RWPE2 (cell line): ENCODE measurements around the gene LAMTOR4.

Experiments
- ATAC-seq: fragments of 200-7000 bp; cut with Tn5 transposase; 3 replicates; pipeline ENCODE4 v1.9.1; 2021; ENCODE audit warnings: low read depth
- DNase-seq: peaks from one replicate; pipeline ENCODE4 v3.0.0-alpha.2; 2020; ENCODE audit warnings: low spot score
- H3K27ac ChIP-seq: fragments of 450-650 bp; 2 replicates; pipeline ENCODE4 v1.5.1; 2017; ENCODE audit warnings: mild to moderate bottlenecking; ENCODE audit not compliant: poor library complexity, severe bottlenecking
- H3K27me3 ChIP-seq: fragments of 250-450 bp; sonication (Bioruptor Pico); 2 replicates; pipeline ENCODE4 v1.5.1; 2021; ENCODE audit warnings: mild to moderate bottlenecking, moderate library complexity; ENCODE audit not compliant: insufficient read depth, poor library complexity, severe bottlenecking
- H3K36me3 ChIP-seq: fragments of 250-450 bp; sonication (Bioruptor Pico); 2 replicates; pipeline ENCODE4 v1.5.1; 2020; ENCODE audit warnings: low read depth, mild to moderate bottlenecking, moderate library complexity
- H3K4me1 ChIP-seq: fragments of 250-450 bp; sonication (Bioruptor Pico); 2 replicates; pipeline ENCODE4 v1.5.1; 2021; ENCODE audit warnings: mild to moderate bottlenecking, moderate library complexity; ENCODE audit not compliant: insufficient read depth, poor library complexity, severe bottlenecking
- H3K4me3 ChIP-seq: fragments of 250-450 bp; sonication (Bioruptor Pico); 2 replicates; pipeline ENCODE4 v1.5.1; 2021; ENCODE audit warnings: mild to moderate bottlenecking, moderate library complexity; ENCODE audit not compliant: severe bottlenecking
- H3K9me3 ChIP-seq: fragments of 250-450 bp; sonication (Bioruptor Pico); 2 replicates; pipeline ENCODE4 v1.5.1; 2021; ENCODE audit warnings: mild to moderate bottlenecking, moderate library complexity; ENCODE audit not compliant: severe bottlenecking
- TF ChIP-seq, protein P1 (sequence below): fragments of 450-650 bp; IDR thresholded peaks from one replicate; pipeline ENCODE4 v1.5.1; 2017; ENCODE audit warnings: mild to moderate bottlenecking, moderate library complexity; ENCODE audit not compliant: poor library complexity, severe bottlenecking

The LAMTOR4 gene

DNA sequence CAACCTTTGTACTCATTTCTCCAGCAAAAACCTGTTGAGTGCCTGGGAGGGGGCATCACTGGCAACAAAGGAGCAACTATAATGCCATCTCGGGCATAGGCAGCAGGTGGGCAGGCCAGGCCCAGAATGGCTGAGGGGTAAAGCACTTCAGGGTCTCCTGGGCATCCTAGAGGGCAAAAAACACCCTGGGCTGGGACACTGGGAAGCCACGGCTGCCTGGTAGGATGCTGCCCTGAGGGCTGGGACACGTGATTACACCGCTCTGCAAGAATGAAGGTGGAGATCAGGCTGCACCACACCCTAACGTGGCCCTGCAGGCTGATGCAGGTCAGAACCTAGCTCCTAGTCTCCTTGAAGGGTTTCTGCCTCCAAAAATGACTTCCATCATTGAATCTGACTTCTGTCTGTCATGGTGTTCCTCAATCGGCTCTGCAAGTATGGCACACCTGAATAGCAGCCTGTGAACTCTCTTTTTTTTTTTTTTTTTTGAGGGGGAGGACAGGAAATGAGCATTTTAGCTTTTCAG, 14.4 kb downstream of the LAMTOR4 start:
- peak overlapping the region; percentile 52 for H3K27ac ChIP-seq
- no peaks in the 10 kb centered on the region for H3K36me3 ChIP-seq
- H3K4me3 ChIP-seq = no peak overlapping the region
- peaks cover 7% of the 10 kb centered on the region for H3K4me1 ChIP-seq
- DNase-seq = no peak
- no peaks in the 10 kb centered on the region for H3K27me3 ChIP-seq
- ATAC-seq = peak; percentile 87
- no peaks in the 10 kb centered on the region for H3K9me3 ChIP-seq
- TF ChIP-seq, protein P1, sequence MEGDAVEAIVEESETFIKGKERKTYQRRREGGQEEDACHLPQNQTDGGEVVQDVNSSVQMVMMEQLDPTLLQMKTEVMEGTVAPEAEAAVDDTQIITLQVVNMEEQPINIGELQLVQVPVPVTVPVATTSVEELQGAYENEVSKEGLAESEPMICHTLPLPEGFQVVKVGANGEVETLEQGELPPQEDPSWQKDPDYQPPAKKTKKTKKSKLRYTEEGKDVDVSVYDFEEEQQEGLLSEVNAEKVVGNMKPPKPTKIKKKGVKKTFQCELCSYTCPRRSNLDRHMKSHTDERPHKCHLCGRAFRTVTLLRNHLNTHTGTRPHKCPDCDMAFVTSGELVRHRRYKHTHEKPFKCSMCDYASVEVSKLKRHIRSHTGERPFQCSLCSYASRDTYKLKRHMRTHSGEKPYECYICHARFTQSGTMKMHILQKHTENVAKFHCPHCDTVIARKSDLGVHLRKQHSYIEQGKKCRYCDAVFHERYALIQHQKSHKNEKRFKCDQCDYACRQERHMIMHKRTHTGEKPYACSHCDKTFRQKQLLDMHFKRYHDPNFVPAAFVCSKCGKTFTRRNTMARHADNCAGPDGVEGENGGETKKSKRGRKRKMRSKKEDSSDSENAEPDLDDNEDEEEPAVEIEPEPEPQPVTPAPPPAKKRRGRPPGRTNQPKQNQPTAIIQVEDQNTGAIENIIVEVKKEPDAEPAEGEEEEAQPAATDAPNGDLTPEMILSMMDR = no peak

DNA sequence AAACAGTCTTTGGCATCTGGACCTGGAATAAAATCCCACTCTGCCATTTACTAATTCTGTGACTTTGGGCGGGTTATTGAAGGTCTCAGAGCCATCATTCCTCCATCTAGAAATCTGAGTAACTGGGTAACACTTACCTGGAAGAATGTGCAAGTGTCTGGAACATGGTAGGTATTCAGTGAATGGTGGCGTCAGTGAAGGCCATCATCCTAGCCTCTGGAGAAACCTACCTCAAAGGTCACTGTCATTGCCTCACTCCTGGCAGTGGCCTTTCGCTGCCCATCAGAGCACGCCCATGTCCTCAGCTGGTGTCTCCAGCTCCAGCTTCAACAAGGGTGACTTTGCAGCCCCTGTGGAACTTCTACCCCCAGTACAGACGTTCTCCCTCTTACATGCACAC, 15.2 kb downstream of the LAMTOR4 start:
- Histone ChIP-seq H3K4me3 (no peak overlapping the region), H3K27me3 (no peaks in the 10 kb centered on the region), H3K27ac (peak overlapping the region; percentile 52), H3K4me1 (peaks cover 10% of the 10 kb centered on the region), H3K9me3 (no peaks in the 10 kb centered on the region), H3K36me3 (no peaks in the 10 kb centered on the region)
- DNase-seq (no peak), ATAC-seq (no peak)
- TF ChIP-seq, protein P1 = no peak

DNA sequence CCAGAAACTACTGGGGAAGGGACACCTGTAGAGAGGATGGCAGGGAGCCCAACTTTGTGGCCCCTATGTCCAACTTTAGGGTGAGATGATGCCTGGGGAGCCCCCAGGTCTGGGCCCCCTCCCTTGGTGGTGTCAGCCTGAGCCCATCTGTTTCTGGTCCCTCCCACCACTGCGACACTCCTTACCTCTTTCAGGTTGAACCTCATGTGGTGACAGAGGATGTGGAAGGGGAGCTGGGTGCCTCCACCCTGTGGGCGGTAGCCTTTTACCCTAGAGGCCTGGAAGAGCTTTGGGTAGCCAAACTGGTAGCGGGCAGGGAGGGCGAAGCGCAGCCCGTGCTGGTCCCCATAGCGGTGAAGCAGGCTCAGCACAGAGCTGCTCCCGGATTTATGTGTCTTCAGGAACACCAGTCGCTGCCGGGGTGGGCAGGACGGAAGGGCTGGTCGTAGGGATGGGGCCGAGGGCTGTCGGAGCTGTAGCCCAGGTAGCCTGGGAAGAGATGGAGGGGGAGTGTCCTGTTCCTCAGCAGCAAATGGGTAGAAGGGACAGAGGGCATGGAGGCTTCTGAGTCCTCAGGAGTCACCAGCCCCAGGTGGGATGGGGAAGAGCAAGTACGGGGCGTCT, 17.7 kb downstream of the LAMTOR4 start:
- DNase-seq (no peak), ATAC-seq (no peak)
- TF ChIP-seq, protein P1 = no peak
- H3K4me3 ChIP-seq = no peak overlapping the region
- no peak overlapping the region for H3K27ac ChIP-seq
- no peaks in the 10 kb centered on the region for H3K9me3 ChIP-seq
- H3K27me3 ChIP-seq = no peaks in the 10 kb centered on the region
- H3K36me3 ChIP-seq = no peaks in the 10 kb centered on the region
- H3K4me1 ChIP-seq = peaks cover 10% of the 10 kb centered on the region

DNA sequence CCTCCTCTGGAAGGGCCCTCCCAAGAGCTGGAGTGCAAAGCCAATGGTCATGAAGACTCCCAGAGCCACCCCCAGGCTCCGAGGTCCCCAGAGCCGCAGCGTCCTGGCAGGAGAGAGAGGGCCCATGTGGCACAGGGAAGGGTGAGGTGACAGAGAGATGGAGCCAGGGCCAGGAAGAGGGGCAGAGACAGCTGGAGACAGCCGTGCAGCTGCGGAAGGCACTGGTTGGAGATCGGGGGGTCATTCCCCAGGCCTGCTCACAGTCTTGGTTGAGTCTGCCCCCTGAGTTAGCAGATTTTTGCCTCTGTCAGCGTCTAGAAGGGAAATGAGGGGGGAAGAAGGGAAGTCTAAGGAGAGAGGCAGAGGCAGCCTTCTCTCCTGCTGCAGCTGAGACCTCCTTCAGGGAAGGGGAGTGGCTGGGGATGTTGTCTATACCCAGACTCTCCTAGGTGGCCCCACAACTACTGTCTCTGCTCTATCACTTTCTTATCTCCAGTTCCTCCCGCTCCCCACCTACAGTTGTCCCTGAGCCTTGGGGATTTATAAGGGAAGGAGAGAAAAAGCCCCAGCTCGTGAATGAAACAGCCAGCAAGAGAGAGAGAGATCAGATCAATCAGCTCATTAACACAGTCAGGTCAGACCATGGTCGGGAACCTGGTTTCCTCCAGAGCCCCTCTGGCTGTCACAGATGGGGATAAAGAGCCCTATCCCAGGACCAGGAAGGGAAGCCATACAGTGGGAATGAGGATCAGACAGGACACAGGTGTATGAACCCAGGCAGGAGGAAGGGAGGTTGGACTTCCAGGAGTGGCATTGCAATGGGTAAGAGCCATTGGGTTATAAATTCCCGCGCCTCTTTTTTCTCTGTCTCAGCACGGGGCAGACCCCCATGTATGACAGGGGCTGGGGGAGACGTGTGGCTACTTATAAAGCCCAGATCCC, 18.5 kb downstream of the LAMTOR4 start:
- no peak overlapping the region for H3K4me3 ChIP-seq
- DNase-seq (no peak), ATAC-seq (no peak)
- no peaks in the 10 kb centered on the region for H3K27me3 ChIP-seq
- peaks cover 10% of the 10 kb centered on the region for H3K4me1 ChIP-seq
- H3K27ac ChIP-seq = no peak overlapping the region
- H3K9me3 ChIP-seq = no peaks in the 10 kb centered on the region
- H3K36me3 ChIP-seq = no peaks in the 10 kb centered on the region
- TF ChIP-seq, protein P1 = no peak
